ENCODE results near the gene SVBP. TPM values are rescaled to one million over a fixed set of nuclear protein-coding genes. Genes with fewer than 3 reads are reported as not detected.

Gene SVBP
- total and polyA plus RNA-seq, 2 donors = 65.1 to 65.9 TPM

DNA sequence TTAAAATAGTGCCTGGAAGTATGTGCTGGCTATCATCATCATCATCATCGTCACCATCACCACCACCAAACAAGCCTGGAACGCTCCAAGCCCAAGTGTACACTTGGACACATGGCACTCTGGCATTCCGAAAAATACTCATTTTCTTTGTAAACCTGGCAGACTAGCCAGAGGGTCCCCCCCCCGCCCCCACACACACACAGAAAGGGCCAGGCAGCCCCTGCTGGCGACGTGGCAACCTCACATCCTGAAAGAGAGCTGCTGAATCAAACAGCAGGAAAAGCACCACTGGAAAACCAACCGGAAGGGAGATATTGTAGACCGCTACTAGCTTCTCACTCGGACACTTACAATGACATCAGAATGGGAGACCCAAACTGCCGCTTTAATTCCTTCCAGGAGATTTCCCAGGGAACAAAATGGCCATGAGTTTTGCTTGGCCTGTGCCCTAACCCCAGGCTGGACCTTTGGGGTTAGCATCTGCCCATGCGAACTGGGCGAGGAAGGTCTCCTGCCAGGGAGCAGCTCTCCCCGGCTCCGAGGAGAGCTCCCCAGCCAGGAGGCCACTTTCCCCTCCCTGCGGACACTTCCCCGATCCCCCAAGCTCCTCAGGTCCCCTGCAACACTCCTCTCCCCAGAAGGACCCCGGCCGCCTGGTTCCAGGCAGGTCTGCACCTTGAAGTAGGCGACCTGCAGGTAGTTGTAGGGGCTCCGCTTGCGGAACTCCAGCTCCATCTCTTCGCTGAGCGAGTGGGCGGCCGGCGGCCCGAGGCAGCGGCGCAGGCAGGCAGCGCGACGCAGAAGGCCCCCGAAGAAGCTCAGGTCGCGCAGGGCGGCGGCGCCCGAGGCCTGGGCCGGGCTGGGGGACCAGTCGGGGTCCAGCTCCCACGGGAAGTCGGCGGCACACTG is 51.1 kb downstream of the SVBP start:
- under 1% methylated on average over 44 of the region's 44 CpGs for WGBS
- H3K4me1 ChIP-seq (ENCODE audit: control insufficient read depth in 2 of 2, insufficient read depth in 2 of 2, low read length in 2 of 2) = peaks cover 18% of the 10 kb centered on the region in 2 donors
- H3K27ac ChIP-seq (ENCODE audit: low read depth in 1 of 2, low read length in 1 of 2) = peak overlapping the region; percentile 64
- peaks cover 0 to 1% of the 10 kb centered on the region in 2 donors for H3K9me3 ChIP-seq (ENCODE audit: control insufficient read depth in 2 of 2, insufficient read depth in 1 of 2, low read length in 1 of 2)
- H3K36me3 ChIP-seq (ENCODE audit: control insufficient read depth in 2 of 2, insufficient read depth in 2 of 2, low read length in 1 of 2) = peaks cover 4 to 13% of the 10 kb centered on the region in 2 donors
- no peaks in the 10 kb centered on the region for H3K27me3 ChIP-seq (ENCODE audit: control insufficient read depth in 2 of 2, insufficient read depth in 1 of 2, low read length in 1 of 2)
- DNase-seq (ENCODE audit: low read depth in 6 of 9, low spot score in 9 of 9) = peak in 6 of 9 donors; percentile 11 to 66 (median 37)
- H3K4me3 ChIP-seq (ENCODE audit: low read length in 2 of 2) = peak overlapping the region; percentile 77 to 84

DNA sequence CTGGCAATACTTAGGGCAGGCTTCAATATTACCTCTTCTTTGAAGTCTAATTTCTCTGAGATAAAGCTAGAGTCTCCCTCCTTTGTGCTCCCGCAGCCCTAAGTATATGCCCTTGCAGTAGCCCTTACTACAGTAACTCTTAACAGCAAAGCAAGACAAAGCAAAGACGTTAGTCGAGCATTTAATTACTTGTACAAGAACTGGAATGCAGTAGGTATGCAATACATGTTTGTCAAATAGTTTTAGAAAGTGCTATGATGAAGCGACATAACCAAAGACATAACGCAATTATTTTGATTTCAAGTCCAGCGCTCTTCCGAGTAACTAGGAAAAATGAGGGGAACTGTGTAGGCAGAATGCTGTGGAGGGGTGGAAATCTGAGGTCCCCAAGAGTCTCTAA is 51.9 kb downstream of the SVBP start:
- Histone ChIP-seq H3K4me1 (ENCODE audit: control insufficient read depth in 2 of 2, insufficient read depth in 2 of 2, low read length in 2 of 2) (peaks cover 18% of the 10 kb centered on the region in 2 donors), H3K27ac (ENCODE audit: low read depth in 1 of 2, low read length in 1 of 2) (no peak overlapping the region), H3K4me3 (ENCODE audit: low read length in 2 of 2) (peak overlapping the region; percentile 77 to 84), H3K9me3 (ENCODE audit: control insufficient read depth in 2 of 2, insufficient read depth in 1 of 2, low read length in 1 of 2) (peaks cover 0 to 1% of the 10 kb centered on the region in 2 donors), H3K27me3 (ENCODE audit: control insufficient read depth in 2 of 2, insufficient read depth in 1 of 2, low read length in 1 of 2) (no peaks in the 10 kb centered on the region), H3K36me3 (ENCODE audit: control insufficient read depth in 2 of 2, insufficient read depth in 2 of 2, low read length in 1 of 2) (peaks cover 4 to 14% of the 10 kb centered on the region in 2 donors)
- WGBS = 70% methylated on average over 7 of the region's 7 CpGs
- no peak for DNase-seq (ENCODE audit: low read depth in 6 of 9, low spot score in 9 of 9)

DNA sequence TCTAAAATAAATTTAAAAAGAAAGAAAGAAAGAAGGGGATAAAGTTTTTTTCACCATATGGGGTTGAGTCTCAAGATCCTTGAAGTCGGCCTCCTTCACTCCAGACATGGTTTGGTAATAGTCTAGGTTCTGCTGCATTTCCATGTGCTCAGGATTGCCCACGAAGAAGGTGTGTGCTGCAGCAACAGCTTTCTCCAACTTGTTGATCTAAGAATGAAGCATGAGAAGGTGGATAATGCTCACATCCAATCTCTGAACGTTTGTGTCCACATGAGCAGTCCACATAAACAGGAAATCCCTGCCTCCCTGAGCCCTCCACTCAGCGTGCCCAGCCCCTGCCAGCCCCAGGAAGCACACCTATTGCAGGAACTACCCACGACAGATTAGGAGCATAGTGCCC is 54.9 kb downstream of the SVBP start:
- WGBS = 80% methylated on average over 5 of the region's 5 CpGs
- Histone ChIP-seq H3K4me3 (ENCODE audit: low read length in 2 of 2) (no peak overlapping the region), H3K4me1 (ENCODE audit: control insufficient read depth in 2 of 2, insufficient read depth in 2 of 2, low read length in 2 of 2) (peaks cover 14 to 15% of the 10 kb centered on the region in 2 donors)

DNA sequence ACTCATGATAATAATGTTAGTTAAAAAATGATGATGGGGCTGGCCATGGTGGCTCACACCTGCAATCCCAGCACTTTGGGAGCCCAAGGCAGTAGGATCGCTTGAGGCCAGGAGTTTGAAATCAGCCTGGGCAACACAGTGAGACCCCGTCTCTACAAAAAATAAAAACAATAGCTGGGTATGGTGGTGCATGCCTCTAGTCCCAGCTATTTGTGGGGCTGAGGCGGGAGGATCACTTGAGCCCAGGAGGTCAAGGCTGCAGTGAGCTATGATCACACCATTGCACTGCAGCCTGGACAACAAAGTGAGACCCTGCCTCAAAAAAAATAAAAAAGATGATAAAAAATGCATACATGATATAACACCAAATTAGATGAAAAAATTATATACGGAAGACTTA is 55.6 kb downstream of the SVBP start:
- no peaks in the 10 kb centered on the region for H3K27me3 ChIP-seq (ENCODE audit: control insufficient read depth in 2 of 2, insufficient read depth in 1 of 2, low read length in 1 of 2)
- peaks cover 26 to 42% of the 10 kb centered on the region in 2 donors for H3K36me3 ChIP-seq (ENCODE audit: control insufficient read depth in 2 of 2, insufficient read depth in 2 of 2, low read length in 1 of 2)
- over 99% methylated on average over 4 of the region's 4 CpGs for WGBS
- no peak for DNase-seq (ENCODE audit: low read depth in 6 of 9, low spot score in 9 of 9)
- H3K4me1 ChIP-seq (ENCODE audit: control insufficient read depth in 2 of 2, insufficient read depth in 2 of 2, low read length in 2 of 2) = peaks cover 14 to 15% of the 10 kb centered on the region in 2 donors
- H3K27ac ChIP-seq (ENCODE audit: low read depth in 1 of 2, low read length in 1 of 2) = no peak overlapping the region
- H3K4me3 ChIP-seq (ENCODE audit: low read length in 2 of 2) = no peak overlapping the region
- no peaks in the 10 kb centered on the region for H3K9me3 ChIP-seq (ENCODE audit: control insufficient read depth in 2 of 2, insufficient read depth in 1 of 2, low read length in 1 of 2)

More for the DNA sequence above, 54.9 kb downstream of the SVBP start:
- Histone ChIP-seq H3K36me3 (ENCODE audit: control insufficient read depth in 2 of 2, insufficient read depth in 2 of 2, low read length in 1 of 2) (peaks cover 20 to 36% of the 10 kb centered on the region in 2 donors), H3K9me3 (ENCODE audit: control insufficient read depth in 2 of 2, insufficient read depth in 1 of 2, low read length in 1 of 2) (peaks cover 0 to 1% of the 10 kb centered on the region in 2 donors), H3K27ac (ENCODE audit: low read depth in 1 of 2, low read length in 1 of 2) (no peak overlapping the region), H3K27me3 (ENCODE audit: control insufficient read depth in 2 of 2, insufficient read depth in 1 of 2, low read length in 1 of 2) (no peaks in the 10 kb centered on the region)
- no peak for DNase-seq (ENCODE audit: low read depth in 6 of 9, low spot score in 9 of 9)

DNA sequence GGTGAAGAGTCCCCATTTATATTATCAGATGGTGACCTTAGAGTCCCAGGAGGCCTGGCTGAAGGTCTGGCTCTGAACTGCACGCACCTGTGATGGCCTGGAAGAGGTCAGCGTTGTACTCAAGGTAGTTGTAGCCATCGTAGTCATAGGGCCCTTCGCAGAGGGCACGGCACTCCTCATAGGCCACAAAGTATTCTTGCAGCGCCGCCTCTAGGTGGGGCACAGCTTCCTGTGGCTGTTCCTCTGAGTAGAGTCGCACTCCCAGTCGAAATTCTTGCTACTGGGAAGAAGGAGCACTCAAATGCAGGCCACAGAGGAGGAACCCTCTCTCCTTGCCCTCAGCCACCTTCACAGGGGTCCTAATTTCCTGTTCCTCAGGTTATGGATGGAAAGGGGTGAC is 58.1 kb downstream of the SVBP start:
- no peaks in the 10 kb centered on the region for H3K4me1 ChIP-seq (ENCODE audit: control insufficient read depth in 2 of 2, insufficient read depth in 2 of 2, low read length in 2 of 2)
- 83% methylated on average over 9 of the region's 9 CpGs for WGBS
- no peak overlapping the region for H3K4me3 ChIP-seq (ENCODE audit: low read length in 2 of 2)
- H3K27ac ChIP-seq (ENCODE audit: low read depth in 1 of 2, low read length in 1 of 2) = no peak overlapping the region
- H3K36me3 ChIP-seq (ENCODE audit: control insufficient read depth in 2 of 2, insufficient read depth in 2 of 2, low read length in 1 of 2) = peaks cover 48 to 67% of the 10 kb centered on the region in 2 donors
- no peak for DNase-seq (ENCODE audit: low read depth in 6 of 9, low spot score in 9 of 9)
- no peaks in the 10 kb centered on the region for H3K9me3 ChIP-seq (ENCODE audit: control insufficient read depth in 2 of 2, insufficient read depth in 1 of 2, low read length in 1 of 2)
- H3K27me3 ChIP-seq (ENCODE audit: control insufficient read depth in 2 of 2, insufficient read depth in 1 of 2, low read length in 1 of 2) = no peaks in the 10 kb centered on the region

DNA sequence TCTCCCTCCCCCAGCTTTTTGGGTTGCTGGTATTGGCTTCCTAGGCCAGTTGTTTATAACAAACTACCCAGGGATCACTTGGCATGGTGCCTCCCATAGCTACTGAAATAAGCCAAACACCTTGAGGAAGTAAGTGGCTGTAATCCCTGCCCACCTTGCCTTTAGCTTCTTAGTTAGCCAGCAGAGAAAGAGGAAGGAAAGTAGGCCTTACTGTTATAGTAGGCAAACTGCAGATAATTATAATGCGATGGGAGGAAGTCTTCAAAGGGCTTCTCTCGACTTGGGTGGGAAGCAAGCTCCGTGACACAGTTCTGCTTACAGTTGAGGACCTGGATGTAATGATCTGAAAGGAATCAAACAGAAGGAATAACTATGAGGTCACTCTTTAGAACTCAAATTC is 58.6 kb downstream of the SVBP start:
- H3K9me3 ChIP-seq (ENCODE audit: control insufficient read depth in 2 of 2, insufficient read depth in 1 of 2, low read length in 1 of 2) = no peaks in the 10 kb centered on the region
- no peak for DNase-seq (ENCODE audit: low read depth in 6 of 9, low spot score in 9 of 9)
- no peaks in the 10 kb centered on the region for H3K27me3 ChIP-seq (ENCODE audit: control insufficient read depth in 2 of 2, insufficient read depth in 1 of 2, low read length in 1 of 2)
- H3K27ac ChIP-seq (ENCODE audit: low read depth in 1 of 2, low read length in 1 of 2) = no peak overlapping the region
- no peaks in the 10 kb centered on the region for H3K4me1 ChIP-seq (ENCODE audit: control insufficient read depth in 2 of 2, insufficient read depth in 2 of 2, low read length in 2 of 2)
- WGBS = 62% methylated on average over 3 of the region's 3 CpGs
- peaks cover 53 to 71% of the 10 kb centered on the region in 2 donors for H3K36me3 ChIP-seq (ENCODE audit: control insufficient read depth in 2 of 2, insufficient read depth in 2 of 2, low read length in 1 of 2)
- H3K4me3 ChIP-seq (ENCODE audit: low read length in 2 of 2) = no peak overlapping the region

DNA sequence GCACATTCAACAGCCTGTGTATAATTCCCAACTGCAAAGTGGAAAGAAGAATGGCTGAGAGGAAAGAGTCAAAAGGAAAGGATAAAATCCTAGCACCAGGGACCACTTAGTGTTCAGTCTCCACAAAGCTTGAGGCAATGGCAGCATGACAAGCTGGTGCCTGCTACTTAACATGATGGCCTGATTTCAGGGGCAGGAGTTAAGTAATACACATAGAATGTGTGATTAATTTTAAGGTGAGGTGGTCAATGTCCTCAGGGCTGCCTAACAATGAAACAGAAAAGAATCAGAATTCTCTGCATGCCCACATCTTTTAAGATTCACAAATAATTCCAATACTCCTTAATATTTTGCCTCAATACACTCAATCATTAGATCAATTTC is 59.3 kb downstream of the SVBP start:
- no peak for DNase-seq (ENCODE audit: low read depth in 6 of 9, low spot score in 9 of 9)
- Histone ChIP-seq H3K27ac (ENCODE audit: low read depth in 1 of 2, low read length in 1 of 2) (no peak overlapping the region), H3K9me3 (ENCODE audit: control insufficient read depth in 2 of 2, insufficient read depth in 1 of 2, low read length in 1 of 2) (no peaks in the 10 kb centered on the region), H3K27me3 (ENCODE audit: control insufficient read depth in 2 of 2, insufficient read depth in 1 of 2, low read length in 1 of 2) (no peaks in the 10 kb centered on the region), H3K4me1 (ENCODE audit: control insufficient read depth in 2 of 2, insufficient read depth in 2 of 2, low read length in 2 of 2) (no peaks in the 10 kb centered on the region), H3K4me3 (ENCODE audit: low read length in 2 of 2) (no peak overlapping the region), H3K36me3 (ENCODE audit: control insufficient read depth in 2 of 2, insufficient read depth in 2 of 2, low read length in 1 of 2) (peaks cover 57 to 76% of the 10 kb centered on the region in 2 donors)

Other genes with a start within 250 kb of the SVBP start
- 95.2 TPM for gene PPIH, start 159.0 kb downstream of the SVBP start, total RNA-seq
- gene PPIH, start 159.0 kb downstream of the SVBP start, polyA plus RNA-seq = 49.7 TPM
- 564 TPM for gene YBX1, start 135.0 kb downstream of the SVBP start, total RNA-seq
- 497 TPM for gene YBX1, start 135.0 kb downstream of the SVBP start, polyA plus RNA-seq
- gene CLDN19, start 77.2 kb downstream of the SVBP start, total RNA-seq = 2.2 TPM
- gene CLDN19, start 77.2 kb downstream of the SVBP start, polyA plus RNA-seq = 0.62 TPM
- gene P3H1, start 50.4 kb downstream of the SVBP start, total RNA-seq = 27.3 TPM
- 68.1 TPM for gene P3H1, start 50.4 kb downstream of the SVBP start, polyA plus RNA-seq
- 4.0 TPM for gene C1orf50, start 50.1 kb downstream of the SVBP start, total RNA-seq
- 4.0 TPM for gene C1orf50, start 50.1 kb downstream of the SVBP start, polyA plus RNA-seq
- 0.05 TPM for gene TMEM269, start 32.4 kb downstream of the SVBP start, total RNA-seq
- gene TMEM269, start 32.4 kb downstream of the SVBP start, polyA plus RNA-seq = 0.32 TPM
- gene ERMAP, start 275 bp downstream of the SVBP start, total RNA-seq = 5.7 TPM
- gene ERMAP, start 275 bp downstream of the SVBP start, polyA plus RNA-seq = 5.0 TPM
- gene ZNF691, start 29.2 kb upstream of the SVBP start, total RNA-seq = 12.5 TPM
- 18.7 TPM for gene ZNF691, start 29.2 kb upstream of the SVBP start, polyA plus RNA-seq
- 23.7 TPM for gene SLC2A1, start 141.5 kb upstream of the SVBP start, total RNA-seq
- 15.9 TPM for gene SLC2A1, start 141.5 kb upstream of the SVBP start, polyA plus RNA-seq